Smooth muscle cell (in vitro differentiated cells): ENCODE data around the gene CACNB4. TPM values are rescaled to one million over a fixed set of nuclear protein-coding genes. Genes with fewer than 3 reads are reported as not detected.

ENCODE experiments used
- DNase-seq: peaks from one replicate; lab custom pipeline; 2025; ENCODE audit not compliant: unreplicated experiment; lab: John Stamatoyannopoulos, UW
- H2AFZ ChIP-seq: fragments of 200-600 bp; sonication (generic); 2 replicates; pipeline ENCODE4 v1.6.0; 2016; ENCODE audit warnings: antibody characterized with exemption, low read depth, mild to moderate bottlenecking
- H3F3A ChIP-seq: fragments of 200-600 bp; sonication (generic); 2 replicates; pipeline ENCODE4 v1.6.0; 2017; ENCODE audit warnings: antibody characterized with exemption, low read depth
- H3K27ac ChIP-seq: fragments of 200-600 bp; sonication (generic); 2 replicates; pipeline ENCODE4 v1.5.1; 2016; ENCODE audit warnings: low read depth, mild to moderate bottlenecking
- H3K27me3 ChIP-seq: fragments of 200-600 bp; sonication (generic); 2 replicates; pipeline ENCODE4 v1.6.1; 2016; ENCODE audit warnings: low read depth, mild to moderate bottlenecking
- H3K36me3 ChIP-seq: fragments of 200-600 bp; sonication (generic); 2 replicates; pipeline ENCODE4 v1.5.1; 2016; ENCODE audit warnings: low read depth
- H3K4me1 ChIP-seq: fragments of 200-600 bp; sonication (generic); 2 replicates; pipeline ENCODE4 v1.5.1; 2016; ENCODE audit warnings: low read depth
- H3K4me2 ChIP-seq: fragments of 200-600 bp; sonication (generic); 2 replicates; pipeline ENCODE4 v1.6.0; 2016; ENCODE audit warnings: mild to moderate bottlenecking
- H3K4me3 ChIP-seq: fragments of 200-600 bp; sonication (generic); 2 replicates; pipeline ENCODE4 v1.5.1; 2016; ENCODE audit warnings: mild to moderate bottlenecking
- H3K79me2 ChIP-seq: fragments of 200-600 bp; sonication (generic); 2 replicates; pipeline ENCODE4 v1.6.0; 2016; ENCODE audit warnings: low read depth, mild to moderate bottlenecking
- H3K9ac ChIP-seq: fragments of 200-600 bp; sonication (generic); 2 replicates; pipeline ENCODE4 v1.6.0; 2016; ENCODE audit warnings: low read depth
- H3K9me3 ChIP-seq: fragments of 200-600 bp; sonication (generic); replicated peaks from 2 replicates; pipeline ENCODE4 v1.5.1; 2016; ENCODE audit warnings: low read depth
- H4K20me1 ChIP-seq: fragments of 200-600 bp; sonication (generic); 2 replicates; pipeline ENCODE4 v1.6.0; 2016; ENCODE audit warnings: low read depth
- CTCF ChIP-seq: fragments of 200-600 bp; sonication (generic); IDR thresholded peaks from 2 replicates; pipeline ENCODE4 v1.5.1; 2017; ENCODE audit warnings: borderline replicate concordance, mild to moderate bottlenecking, antibody characterized with exemption; ENCODE audit not compliant: insufficient read depth, poor library complexity, severe bottlenecking
- WGBS: methylation state at CpG from one replicate; pipeline ENCODE4 v1.1.7; 2016; ENCODE audit warnings: low lambda C conversion rate; 5-methylcytosine and 5-hydroxymethylcytosine counted together
- polyA plus RNA-seq: library from polyadenylated mRNA; unstranded; fragments of >200 nt; fragmentation: Nextera tagmentation; extraction: Ambion mirVana; gene quantifications from 2 replicates; pipeline ENCODE4 v1.2.1, GENCODE V29; 2016
- total RNA-seq: library from RNA; depleted of rRNA; stranded (reverse); fragments of >200 nt; gene quantifications from 2 replicates; pipeline ENCODE4 v1.2.3, GENCODE V29; 2014

The CACNB4 gene
- total and polyA plus RNA-seq, 2 experiments from 2014 or later = 0.06 to 1.4 TPM

- Histone ChIP-seq H4K20me1 (no peaks in the 10 kb centered on the region), H3K27ac (no peak overlapping the region), H3K4me1 (no peaks in the 10 kb centered on the region), H3K27me3 (no peaks in the 10 kb centered on the region), H2AFZ (no peak overlapping the region), H3F3A (no peaks in the 10 kb centered on the region), H3K79me2 (no peaks in the 10 kb centered on the region), H3K9me3 (no peaks in the 10 kb centered on the region), H3K4me3 (no peak overlapping the region), H3K4me2 (no peak overlapping the region), H3K9ac (no peak overlapping the region), H3K36me3 (no peaks in the 10 kb centered on the region)
- WGBS = over 99% methylated on average over 4 of the region's 4 CpGs
- DNase-seq = no peak
- TF ChIP-seq CTCF = no peak
Measured at GRCh38 chr2:151961558-151961957, 137.3 kb downstream of the CACNB4 start.

DNA sequence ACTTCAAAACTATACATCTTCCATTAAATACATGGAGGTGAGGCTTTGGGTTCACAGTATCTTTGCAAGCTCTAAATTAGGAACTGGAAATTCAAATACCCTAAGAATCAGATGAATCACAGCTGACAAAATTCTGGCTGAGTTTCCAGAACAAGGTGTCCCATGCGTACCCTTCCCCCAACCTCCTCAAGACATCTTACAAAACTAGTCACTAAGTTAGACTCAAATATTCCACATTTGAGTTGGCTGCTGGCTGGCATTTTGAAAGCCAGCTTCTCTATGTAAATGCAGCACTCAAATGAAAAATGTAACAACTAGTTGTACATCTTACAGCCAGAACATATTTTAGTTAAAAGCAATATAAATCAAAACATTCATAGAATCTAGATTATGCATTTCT is 139.6 kb downstream of the CACNB4 start:
- H2AFZ ChIP-seq = no peak overlapping the region
- no peak for TF ChIP-seq CTCF
- no peaks in the 10 kb centered on the region for H3F3A ChIP-seq
- no peak overlapping the region for H3K9ac ChIP-seq
- H3K9me3 ChIP-seq = no peaks in the 10 kb centered on the region
- H3K4me1 ChIP-seq = no peaks in the 10 kb centered on the region
- no peaks in the 10 kb centered on the region for H3K27me3 ChIP-seq
- no peaks in the 10 kb centered on the region for H3K79me2 ChIP-seq
- no peaks in the 10 kb centered on the region for H3K36me3 ChIP-seq
- no peak overlapping the region for H3K27ac ChIP-seq
- 100% methylated on average over 1 of the region's 1 CpG for WGBS
- H3K4me2 ChIP-seq = no peak overlapping the region
- no peaks in the 10 kb centered on the region for H4K20me1 ChIP-seq
- no peak overlapping the region for H3K4me3 ChIP-seq
- DNase-seq = no peak

DNA sequence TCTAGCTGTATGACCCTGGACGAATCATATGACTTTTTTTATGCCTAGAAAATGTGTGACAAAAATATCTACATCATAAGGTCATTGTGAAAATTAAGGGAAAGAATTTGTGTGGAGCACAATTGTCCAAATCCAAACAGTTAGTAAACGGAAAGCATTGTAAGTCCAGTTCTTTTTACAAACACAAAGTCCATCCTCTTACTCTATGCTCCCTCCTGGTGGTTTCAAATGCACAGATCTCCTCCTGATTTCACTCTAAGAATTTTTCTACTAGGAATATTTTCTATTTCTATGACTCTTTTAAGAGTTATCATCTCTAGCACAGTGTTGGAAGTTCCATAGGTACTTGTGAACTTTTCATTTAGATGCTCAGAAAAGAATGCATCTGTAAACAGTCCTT is 145.4 kb downstream of the CACNB4 start:
- no peak overlapping the region for H3K9ac ChIP-seq
- 79% methylated on average over 2 of the region's 2 CpGs for WGBS
- DNase-seq = no peak
- H4K20me1 ChIP-seq = no peaks in the 10 kb centered on the region
- H3K27ac ChIP-seq = no peak overlapping the region
- H2AFZ ChIP-seq = no peak overlapping the region
- H3K27me3 ChIP-seq = no peaks in the 10 kb centered on the region
- no peaks in the 10 kb centered on the region for H3F3A ChIP-seq
- no peak for TF ChIP-seq CTCF
- no peaks in the 10 kb centered on the region for H3K9me3 ChIP-seq
- H3K79me2 ChIP-seq = no peaks in the 10 kb centered on the region
- H3K4me1 ChIP-seq = no peaks in the 10 kb centered on the region
- H3K4me2 ChIP-seq = no peak overlapping the region
- no peak overlapping the region for H3K4me3 ChIP-seq
- H3K36me3 ChIP-seq = no peaks in the 10 kb centered on the region

- Histone ChIP-seq H3K9ac (no peak overlapping the region), H3K9me3 (no peaks in the 10 kb centered on the region), H3F3A (no peaks in the 10 kb centered on the region), H3K36me3 (no peaks in the 10 kb centered on the region), H3K4me3 (no peak overlapping the region), H3K4me2 (no peak overlapping the region), H2AFZ (no peak overlapping the region), H3K27ac (no peak overlapping the region), H4K20me1 (no peaks in the 10 kb centered on the region), H3K27me3 (no peaks in the 10 kb centered on the region), H3K79me2 (no peaks in the 10 kb centered on the region), H3K4me1 (no peaks in the 10 kb centered on the region)
- no peak for TF ChIP-seq CTCF
- WGBS = 93% methylated on average over 14 of the region's 14 CpGs
- DNase-seq = no peak
Measured at GRCh38 chr2:151952691-151953456, 146.0 kb downstream of the CACNB4 start.
